AG10803 (cell line): ENCODE measurements around the gene HOXB1.

Experiments used
- DNase-seq: peaks from one replicate; pipeline ENCODE4 v3.0.0; 2010; ENCODE audit warnings: low read depth
- H3K4me3 ChIP-seq: 2 replicates; pipeline ENCODE4 v1.5.1; 2011; ENCODE audit warnings: mild to moderate bottlenecking, low read length, control low read depth
- CTCF ChIP-seq: conservative IDR thresholded peaks from 2 replicates; pipeline ENCODE4 v1.5.1; 2011; ENCODE audit warnings: mild to moderate bottlenecking, low read length, control low read depth, inconsistent platforms

The HOXB1 gene

GRCh38 chr17:48529683-48530009 lies 1.2 kb downstream of the HOXB1 start:
- no peak overlapping the region for H3K4me3 ChIP-seq
- no peak for DNase-seq
- no peak for TF ChIP-seq CTCF

GRCh38 chr17:48528936-48529682 lies 1.7 kb downstream of the HOXB1 start:
- no peak overlapping the region for H3K4me3 ChIP-seq
- no peak for DNase-seq
- TF ChIP-seq CTCF = no peak

- TF ChIP-seq CTCF = no peak
These were observed 2.5 kb downstream of the HOXB1 start for GRCh38 chr17:48528153-48528935.

GRCh38 chr17:48527547-48527932 lies 3.3 kb downstream of the HOXB1 start:
- no peak overlapping the region for H3K4me3 ChIP-seq
- no peak for TF ChIP-seq CTCF
- DNase-seq = no peak

More at GRCh38 chr17:48528153-48528935, 2.5 kb downstream of the HOXB1 start:
- no peak overlapping the region for H3K4me3 ChIP-seq
- DNase-seq = no peak

GRCh38 chr17:48526608-48527546 lies 3.9 kb downstream of the HOXB1 start:
- H3K4me3 ChIP-seq = no peak overlapping the region
- TF ChIP-seq CTCF = no peak
- DNase-seq = no peak

GRCh38 chr17:48523010-48523409 lies 7.8 kb downstream of the HOXB1 start:
- TF ChIP-seq CTCF = peak; percentile 55
- no peak for DNase-seq
- H3K4me3 ChIP-seq = no peak overlapping the region
